Activated CD4-positive, alpha-beta T cell treated with anti-CD3 and anti-CD28 coated beads for 36 hours (primary cell): ENCODE results near the gene IL1RAPL1. TPM values are rescaled to one million over a fixed set of nuclear protein-coding genes. Genes with fewer than 3 reads are reported as not detected.

ENCODE experiments used
- ATAC-seq: fragments of 200-7000 bp; cut with Tn5 transposase; one replicate; pipeline ENCODE4 v1.10.0; 2021; ENCODE audit warnings: mild to moderate bottlenecking, moderate library complexity
- CTCF ChIA-PET: fragments of 350-600 bp; sonication (Branson Sonifier 250); formaldehyde crosslinking; loops from one replicate; lab custom pipeline; 2021; ENCODE audit warnings: antibody characterized with exemption; lab: Charles Lee
- POLR2A ChIA-PET: fragments of 350-600 bp; sonication (Branson Sonifier 250); formaldehyde crosslinking; loops from one replicate; lab custom pipeline; 2021; ENCODE audit warnings: antibody characterized with exemption, inconsistent platforms; lab: Charles Lee
- DNase-seq: peaks from one replicate; pipeline ENCODE4 v3.0.0-alpha.2; 2020
- H3K27ac Mint-ChIP-seq: one replicate; pipeline ENCODE4 v1.8.0; 2021; ENCODE audit warnings: mixed read lengths
- H3K27me3 Mint-ChIP-seq: one replicate; pipeline ENCODE4 v1.8.0; 2021; ENCODE audit warnings: mixed read lengths
- H3K36me3 Mint-ChIP-seq: one replicate; pipeline ENCODE4 v1.8.0; 2021; ENCODE audit warnings: low read depth, mixed read lengths
- H3K4me1 Mint-ChIP-seq: one replicate; pipeline ENCODE4 v1.8.0; 2021; ENCODE audit warnings: mixed read lengths
- H3K4me3 Mint-ChIP-seq: one replicate; pipeline ENCODE4 v1.8.0; 2021; ENCODE audit warnings: mild to moderate bottlenecking, moderate library complexity, mixed read lengths
- H3K9me3 Mint-ChIP-seq: one replicate; pipeline ENCODE4 v1.8.0; 2021; ENCODE audit warnings: low read depth, mixed read lengths
- intact Hi-C, 2 experiments: fragments of 100-400 bp; cut with DNase I in 1 of 2; cut with micrococcal nuclease in 1 of 2; formaldehyde crosslinking; loops; one replicate each; pipeline versions ENCODE4 v1.14.2 to v1.15.1; 2022 to 2024; cut with DNase I, micrococcal nuclease
- total RNA-seq, 2 experiments: library from RNA; stranded (reverse); gene quantifications; one replicate each; pipeline ENCODE4 v1.2.3, GENCODE V29; 2021

The IL1RAPL1 gene
- total RNA-seq, 2 experiments from 2014 or later, result not detected

DNA sequence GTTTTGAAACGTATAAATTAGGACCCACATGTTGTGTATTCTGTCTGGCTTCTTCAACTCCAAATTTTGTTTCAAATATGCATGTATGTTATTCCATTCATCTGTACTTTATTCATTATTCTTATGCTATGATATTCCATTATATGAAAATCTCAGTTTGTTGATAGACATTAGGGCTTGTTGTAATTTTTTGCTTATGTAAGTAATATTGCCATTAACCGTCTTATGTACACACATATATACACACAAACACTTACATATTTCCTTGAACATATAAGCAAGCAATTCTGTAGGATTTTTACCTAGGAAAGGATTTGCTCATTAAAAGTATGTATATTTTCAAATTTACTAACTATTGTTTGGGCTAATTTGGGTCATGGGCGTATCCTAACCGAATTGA, 820.1 kb downstream of the IL1RAPL1 start:
- Mint-ChIP-seq H3K4me1 (no peaks in the 10 kb centered on the region), H3K27me3 (no peaks in the 10 kb centered on the region), H3K27ac (no peak overlapping the region), H3K36me3 (no peaks in the 10 kb centered on the region), H3K4me3 (no peak overlapping the region), H3K9me3 (no peaks in the 10 kb centered on the region)
- ChIA-PET CTCF (no interaction called here), POLR2A (no interaction called here)
- intact Hi-C loops, result no loop called here
- no peak for DNase-seq
- no peak for ATAC-seq

- ATAC-seq (no peak), DNase-seq (no peak)
- Mint-ChIP-seq H3K27ac (no peak overlapping the region), H3K4me3 (no peak overlapping the region), H3K4me1 (no peaks in the 10 kb centered on the region), H3K27me3 (no peaks in the 10 kb centered on the region), H3K36me3 (no peaks in the 10 kb centered on the region), H3K9me3 (no peaks in the 10 kb centered on the region)
- intact Hi-C loops, result no loop called here
- CTCF ChIA-PET, result no interaction called here
- POLR2A ChIA-PET, result no interaction called here
Measured at GRCh38 chrX:29419774-29420553, 832.7 kb downstream of the IL1RAPL1 start.

GRCh38 chrX:29422034-29422433, 834.8 kb downstream of the IL1RAPL1 start:
- POLR2A ChIA-PET, result no interaction called here
- Mint-ChIP-seq H3K4me1 (no peaks in the 10 kb centered on the region), H3K27me3 (no peaks in the 10 kb centered on the region), H3K4me3 (no peak overlapping the region), H3K27ac (no peak overlapping the region), H3K9me3 (no peaks in the 10 kb centered on the region), H3K36me3 (no peaks in the 10 kb centered on the region)
- CTCF ChIA-PET, result no interaction called here
- DNase-seq (no peak), ATAC-seq (no peak)
- intact Hi-C loops, result no loop called here

GRCh38 chrX:29431895-29432294, 844.6 kb downstream of the IL1RAPL1 start:
- H3K9me3 Mint-ChIP-seq, result no peaks in the 10 kb centered on the region
- no peaks in the 10 kb centered on the region for H3K4me1 Mint-ChIP-seq
- no peaks in the 10 kb centered on the region for H3K36me3 Mint-ChIP-seq
- H3K4me3 Mint-ChIP-seq, result no peak overlapping the region
- intact Hi-C loops, result no loop called here
- POLR2A ChIA-PET, result no interaction called here
- no peak overlapping the region for H3K27ac Mint-ChIP-seq
- DNase-seq (no peak), ATAC-seq (no peak)
- H3K27me3 Mint-ChIP-seq, result no peaks in the 10 kb centered on the region
- CTCF ChIA-PET, result no interaction called here

DNA sequence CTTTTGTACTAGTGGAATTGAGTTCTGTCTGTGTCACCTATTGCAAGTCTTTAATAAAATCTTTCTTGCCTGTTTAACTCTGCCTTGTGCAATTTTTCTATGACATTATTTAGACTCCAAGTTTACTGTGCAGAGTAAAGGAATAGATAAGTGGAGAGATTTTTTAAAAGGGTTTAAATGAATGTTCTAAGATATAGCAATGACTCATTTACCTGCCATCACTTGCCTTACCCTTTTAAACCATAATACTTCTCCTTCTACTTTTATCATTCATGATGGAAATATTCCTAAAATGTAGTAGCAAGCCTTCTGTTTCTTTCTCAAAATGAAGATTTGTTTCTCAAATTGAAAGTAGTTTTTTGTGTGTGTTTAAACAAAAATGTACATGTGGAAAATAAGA, 845.3 kb downstream of the IL1RAPL1 start:
- CTCF ChIA-PET, result no interaction called here
- H3K4me3 Mint-ChIP-seq, result no peak overlapping the region
- H3K27ac Mint-ChIP-seq, result no peak overlapping the region
- H3K36me3 Mint-ChIP-seq, result no peaks in the 10 kb centered on the region
- POLR2A ChIA-PET, result no interaction called here
- no peaks in the 10 kb centered on the region for H3K4me1 Mint-ChIP-seq
- no peak for ATAC-seq
- intact Hi-C loops, result no loop called here
- no peak for DNase-seq
- H3K9me3 Mint-ChIP-seq, result no peaks in the 10 kb centered on the region
- H3K27me3 Mint-ChIP-seq, result no peaks in the 10 kb centered on the region

DNA sequence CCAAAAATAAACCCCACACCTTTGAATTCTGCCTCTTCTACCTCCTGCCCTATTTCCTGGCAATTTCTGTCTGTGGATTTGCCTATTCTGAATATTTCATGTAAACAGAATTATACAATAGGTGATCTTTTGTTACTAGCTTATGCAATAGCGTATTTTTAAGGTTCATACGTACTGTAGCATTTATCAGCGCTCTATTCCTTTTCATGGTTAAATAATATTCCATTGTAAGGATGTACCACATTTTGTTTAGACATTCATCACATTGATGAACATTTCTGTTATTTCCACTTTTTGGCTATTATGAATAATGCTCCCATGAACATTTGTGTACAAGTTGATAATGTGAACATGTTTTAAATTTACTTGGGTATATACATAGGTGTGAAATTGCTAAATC, 847.7 kb downstream of the IL1RAPL1 start:
- no peaks in the 10 kb centered on the region for H3K36me3 Mint-ChIP-seq
- no peaks in the 10 kb centered on the region for H3K9me3 Mint-ChIP-seq
- ChIA-PET CTCF (no interaction called here), POLR2A (no interaction called here)
- H3K27me3 Mint-ChIP-seq, result no peaks in the 10 kb centered on the region
- ATAC-seq (no peak), DNase-seq (no peak)
- no peak overlapping the region for H3K27ac Mint-ChIP-seq
- H3K4me1 Mint-ChIP-seq, result no peaks in the 10 kb centered on the region
- H3K4me3 Mint-ChIP-seq, result no peak overlapping the region
- intact Hi-C loops, result no loop called here

GRCh38 chrX:29435396-29435795, 848.1 kb downstream of the IL1RAPL1 start:
- Mint-ChIP-seq H3K36me3 (no peaks in the 10 kb centered on the region), H3K27ac (no peak overlapping the region), H3K4me3 (no peak overlapping the region), H3K4me1 (no peaks in the 10 kb centered on the region), H3K9me3 (no peaks in the 10 kb centered on the region), H3K27me3 (no peaks in the 10 kb centered on the region)
- ChIA-PET CTCF (no interaction called here), POLR2A (no interaction called here)
- intact Hi-C loops, result no loop called here
- DNase-seq, result no peak
- ATAC-seq, result no peak

- intact Hi-C loops, result no loop called here
- no peak overlapping the region for H3K27ac Mint-ChIP-seq
- H3K9me3 Mint-ChIP-seq, result no peaks in the 10 kb centered on the region
Measured at GRCh38 chrX:29447867-29448266, 860.6 kb downstream of the IL1RAPL1 start.

GRCh38 chrX:29453333-29453732, 866.1 kb downstream of the IL1RAPL1 start:
- ChIA-PET CTCF (no interaction called here), POLR2A (no interaction called here)
- ATAC-seq (no peak), DNase-seq (no peak)
- H3K36me3 Mint-ChIP-seq, result no peaks in the 10 kb centered on the region
- H3K27me3 Mint-ChIP-seq, result no peaks in the 10 kb centered on the region
- intact Hi-C loops, result no loop called here
- no peaks in the 10 kb centered on the region for H3K9me3 Mint-ChIP-seq
- H3K4me1 Mint-ChIP-seq, result no peaks in the 10 kb centered on the region
- H3K4me3 Mint-ChIP-seq, result no peak overlapping the region
- H3K27ac Mint-ChIP-seq, result no peak overlapping the region

More at GRCh38 chrX:29447867-29448266, 860.6 kb downstream of the IL1RAPL1 start:
- CTCF ChIA-PET, result no interaction called here
- no peak for ATAC-seq
- Mint-ChIP-seq H3K36me3 (no peaks in the 10 kb centered on the region), H3K4me3 (no peak overlapping the region), H3K4me1 (no peaks in the 10 kb centered on the region), H3K27me3 (no peaks in the 10 kb centered on the region)
- POLR2A ChIA-PET, result no interaction called here
- no peak for DNase-seq

DNA sequence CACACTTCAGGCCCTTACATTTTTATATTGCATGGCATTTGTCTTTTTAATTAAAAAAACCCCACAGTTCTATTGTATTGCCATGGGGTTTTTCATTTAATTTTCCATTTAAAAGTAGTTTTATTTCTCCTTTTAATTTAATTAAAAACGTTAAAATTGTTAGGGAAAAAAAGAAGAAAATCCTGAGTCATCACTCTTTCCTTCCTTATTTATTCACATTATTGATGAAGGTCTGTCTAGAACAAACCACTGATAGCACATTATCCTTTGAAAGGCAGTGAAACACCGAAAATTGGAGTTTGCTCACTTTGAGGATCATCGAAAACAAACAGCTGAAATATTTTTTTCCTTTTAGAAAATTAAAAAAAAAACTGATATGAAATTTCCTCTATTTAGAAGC, 868.5 kb downstream of the IL1RAPL1 start:
- no peaks in the 10 kb centered on the region for H3K27me3 Mint-ChIP-seq
- ATAC-seq (no peak), DNase-seq (no peak)
- intact Hi-C loops, result no loop called here
- no peaks in the 10 kb centered on the region for H3K36me3 Mint-ChIP-seq
- POLR2A ChIA-PET, result no interaction called here
- H3K9me3 Mint-ChIP-seq, result no peaks in the 10 kb centered on the region
- CTCF ChIA-PET, result no interaction called here
- no peaks in the 10 kb centered on the region for H3K4me1 Mint-ChIP-seq
- H3K4me3 Mint-ChIP-seq, result no peak overlapping the region
- H3K27ac Mint-ChIP-seq, result no peak overlapping the region

DNA sequence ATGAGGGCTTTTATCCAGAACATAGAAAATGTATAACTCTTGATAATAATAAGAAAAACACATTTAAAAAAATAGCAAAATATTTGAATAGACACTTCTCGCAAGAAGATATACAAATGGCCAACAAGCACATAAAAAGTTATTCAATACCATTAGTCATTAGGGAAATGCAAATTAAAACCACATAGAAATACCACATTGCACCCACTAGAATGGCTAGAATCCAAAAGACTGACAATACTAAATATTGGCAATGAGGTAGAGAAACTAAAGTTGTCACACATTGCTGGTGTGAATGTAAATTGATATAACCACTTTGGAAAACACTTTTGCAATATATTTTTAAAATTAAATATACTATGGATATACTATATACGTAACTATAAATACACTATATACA, 873.8 kb downstream of the IL1RAPL1 start:
- ChIA-PET POLR2A (no interaction called here), CTCF (no interaction called here)
- intact Hi-C loops, result no loop called here
- no peaks in the 10 kb centered on the region for H3K4me1 Mint-ChIP-seq
- no peak overlapping the region for H3K27ac Mint-ChIP-seq
- DNase-seq (no peak), ATAC-seq (no peak)
- no peaks in the 10 kb centered on the region for H3K9me3 Mint-ChIP-seq
- H3K27me3 Mint-ChIP-seq, result no peaks in the 10 kb centered on the region
- no peak overlapping the region for H3K4me3 Mint-ChIP-seq
- H3K36me3 Mint-ChIP-seq, result no peaks in the 10 kb centered on the region

DNA sequence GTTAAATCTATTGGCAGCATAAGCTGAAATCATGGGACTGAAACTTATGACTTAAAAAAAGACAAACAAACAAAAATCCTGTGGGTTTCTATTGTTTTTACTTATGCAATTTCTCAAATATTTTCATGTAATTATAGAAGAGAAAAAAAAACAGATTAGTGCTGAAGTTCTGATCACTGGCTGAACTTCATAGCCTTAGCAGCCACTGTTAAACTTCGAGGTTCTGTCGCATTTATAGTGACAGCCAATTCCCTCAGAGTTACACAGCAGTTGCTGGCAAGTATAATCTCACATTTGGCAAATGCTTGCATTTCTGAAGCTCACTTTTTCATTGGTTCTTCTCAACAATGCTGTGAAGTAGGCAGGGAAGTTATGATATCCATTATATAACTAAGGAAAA, 879.2 kb downstream of the IL1RAPL1 start:
- H3K4me3 Mint-ChIP-seq, result no peak overlapping the region
- H3K4me1 Mint-ChIP-seq, result no peaks in the 10 kb centered on the region
- intact Hi-C loops, result no loop called here

More for the DNA sequence above, 879.2 kb downstream of the IL1RAPL1 start:
- DNase-seq (no peak), ATAC-seq (no peak)
- POLR2A ChIA-PET, result no interaction called here
- CTCF ChIA-PET, result no interaction called here
- Mint-ChIP-seq H3K36me3 (no peaks in the 10 kb centered on the region), H3K27me3 (no peaks in the 10 kb centered on the region), H3K9me3 (no peaks in the 10 kb centered on the region), H3K27ac (no peak overlapping the region)
